HEK293T (cell line): ENCODE results near the gene CNTD1.

ENCODE experiments used
- FOXK2 ChIP-seq: fragments of 450-650 bp; IDR thresholded peaks from 2 replicates; pipeline ENCODE4 v1.6.1; 2016; ENCODE audit warnings: mild to moderate bottlenecking
- FOXM1 ChIP-seq: fragments of 450-650 bp; IDR thresholded peaks from 2 replicates; pipeline ENCODE4 v1.6.1; 2017; ENCODE audit warnings: mild to moderate bottlenecking, borderline replicate concordance
- L3MBTL2 ChIP-seq: fragments of 450-650 bp; conservative IDR thresholded peaks from 2 replicates; pipeline ENCODE4 v1.6.1; 2016; ENCODE audit warnings: mild to moderate bottlenecking
- NFRKB ChIP-seq: fragments of 450-650 bp; IDR thresholded peaks from 2 replicates; pipeline ENCODE4 v1.6.1; 2016; ENCODE audit warnings: mild to moderate bottlenecking, moderate library complexity

GRCh38 chr17:42772945-42773289 is 25.7 kb upstream of the CNTD1 start:
- TF ChIP-seq FOXM1 (no peak), NFRKB (no peak), FOXK2 (no peak), L3MBTL2 (no peak)
